ENCODE measurements around the gene SLC30A7.
"Not testable (repeated sequence)": the region's sequence is repeated elsewhere in the genome, so short reads cannot be mapped to it uniquely, and the experiment has no call there.

Gene SLC30A7

GRCh38 chr1:100895540-100896480, at the start of gene SLC30A7:
Gene SLC30A7 (plus strand): TSS chr1:100896090. CDS start chr1:100896263, 173 bp downstream.
- peak; percentile 98 for DNase-seq

- no peak for DNase-seq
Observed at GRCh38 chr1:100847361-100848082, 48.4 kb upstream of the SLC30A7 start.

GRCh38 chr1:100851726-100852125, 44.2 kb upstream of the SLC30A7 start:
- DNase-seq, result no peak

- DNase-seq, result no peak
Observed at GRCh38 chr1:100852976-100853375, 42.9 kb upstream of the SLC30A7 start.

- not testable (repeated sequence) for DNase-seq
Observed at GRCh38 chr1:100855116-100855515, 40.8 kb upstream of the SLC30A7 start.

- DNase-seq, result no peak
Observed at GRCh38 chr1:100860397-100860991, 35.4 kb upstream of the SLC30A7 start.

GRCh38 chr1:100861379-100861778, 34.5 kb upstream of the SLC30A7 start:
- DNase-seq, result no peak

DNA sequence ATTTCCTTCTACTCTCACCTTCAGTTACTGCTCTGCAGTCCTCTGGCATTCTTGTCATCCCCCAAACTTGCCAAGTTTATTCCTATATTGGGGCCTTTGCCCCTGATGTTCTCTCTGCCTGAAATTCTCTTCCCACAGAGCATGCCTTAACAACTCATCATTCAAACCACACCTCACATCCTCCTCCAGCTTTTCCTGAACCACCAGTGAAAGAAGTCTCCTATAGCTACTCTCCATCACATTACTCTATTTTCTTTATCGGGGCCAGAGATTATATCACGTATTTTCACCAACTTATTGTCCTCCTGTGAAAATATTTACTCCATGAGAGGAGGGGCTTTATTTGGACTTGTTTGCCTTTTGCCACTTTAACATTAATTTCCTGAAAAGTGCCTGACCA, 33.3 kb upstream of the SLC30A7 start:
- DNase-seq, result no peak

DNA sequence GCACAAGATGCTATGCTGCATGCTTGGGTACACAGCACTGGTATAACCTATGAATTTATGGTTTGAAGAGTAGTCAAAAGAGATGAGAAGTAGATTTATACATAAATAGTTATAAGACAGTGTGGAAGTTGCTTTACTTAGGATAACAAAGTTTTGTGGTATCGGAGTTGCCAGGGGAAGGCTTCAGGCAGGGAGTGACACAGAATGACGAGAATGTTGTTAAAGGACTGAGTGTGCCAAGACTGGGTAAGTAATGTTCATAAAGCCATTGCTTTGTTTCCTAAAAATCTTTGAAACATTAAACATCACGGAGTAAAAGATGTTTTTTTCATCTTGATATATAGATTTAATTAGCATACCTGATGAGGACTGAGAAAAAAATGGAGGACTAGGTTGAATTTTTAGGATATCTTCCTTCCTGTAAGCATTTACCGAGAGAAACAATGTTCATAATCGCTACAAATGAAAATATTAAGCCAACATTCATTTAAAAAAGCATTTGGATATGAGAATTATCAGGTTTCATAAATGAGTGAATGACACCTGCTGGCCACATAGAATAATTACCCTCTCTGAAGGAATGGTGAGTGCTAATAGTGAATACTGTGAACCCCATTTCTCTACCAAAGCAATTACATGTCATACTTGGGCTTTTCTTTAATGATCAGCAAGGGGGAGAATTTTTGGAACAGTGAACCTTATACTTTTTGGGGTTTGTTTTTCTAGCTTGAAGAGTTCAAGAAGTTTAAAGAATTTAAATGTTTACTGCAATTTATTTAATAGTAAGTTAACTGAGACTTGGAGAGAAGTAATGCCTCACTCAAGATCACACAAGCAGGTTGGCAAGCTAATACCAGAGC, 29.6 kb upstream of the SLC30A7 start:
- no peak for DNase-seq

- no peak for DNase-seq
Observed at GRCh38 chr1:100866901-100867206, 29.0 kb upstream of the SLC30A7 start.

DNA sequence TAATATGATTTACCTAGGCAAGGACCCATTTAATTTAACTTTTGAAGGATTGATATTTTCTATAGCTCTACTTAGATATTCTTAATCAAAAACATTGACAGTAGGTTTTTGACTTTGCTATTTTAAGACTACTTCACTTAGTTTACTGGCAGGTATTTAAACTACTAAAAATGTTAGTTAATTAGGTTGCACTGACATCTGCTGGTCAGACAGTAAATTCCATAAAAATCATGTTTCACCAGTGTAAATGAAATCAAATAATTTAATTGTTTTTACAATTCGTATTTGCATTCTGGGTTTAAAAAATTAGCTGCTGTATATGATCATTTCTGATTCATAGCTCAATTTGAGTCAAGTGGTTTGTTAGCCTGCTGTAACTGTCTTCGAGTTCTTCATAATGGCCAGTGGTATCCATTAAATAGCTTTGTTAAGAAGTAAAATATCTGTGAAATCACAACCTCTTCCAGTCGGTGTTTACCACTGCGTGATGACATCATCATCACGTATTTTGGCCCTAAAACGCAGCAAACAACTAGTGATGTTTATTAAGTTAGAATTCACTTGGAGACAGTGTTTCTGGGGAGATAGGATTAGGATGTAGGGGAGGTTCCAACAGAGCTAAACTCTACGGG, 27.4 kb upstream of the SLC30A7 start:
- no peak for DNase-seq

- DNase-seq, result no peak
Observed at GRCh38 chr1:100869996-100870395, 25.9 kb upstream of the SLC30A7 start.

GRCh38 chr1:100874433-100874832, 21.5 kb upstream of the SLC30A7 start:
- DNase-seq, result no peak

DNA sequence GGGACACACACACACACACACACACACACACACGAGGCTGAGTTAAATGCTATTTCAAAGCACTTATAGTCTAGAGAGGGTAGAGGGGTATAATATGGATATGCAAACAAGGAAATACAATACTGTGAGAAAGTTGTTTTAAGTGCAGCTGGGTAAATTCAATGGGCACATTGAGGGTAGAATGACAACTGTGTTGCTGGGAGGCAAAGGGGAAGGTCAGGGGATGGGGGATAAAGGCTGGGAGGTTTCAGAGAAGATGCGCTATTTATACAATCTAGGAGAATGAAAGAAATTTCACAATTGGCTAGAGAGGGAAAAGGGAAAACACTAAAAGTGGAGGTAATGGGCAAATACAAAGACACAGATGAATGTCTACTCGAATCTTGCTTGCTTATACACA, 20.7 kb upstream of the SLC30A7 start:
- no peak for DNase-seq

DNA sequence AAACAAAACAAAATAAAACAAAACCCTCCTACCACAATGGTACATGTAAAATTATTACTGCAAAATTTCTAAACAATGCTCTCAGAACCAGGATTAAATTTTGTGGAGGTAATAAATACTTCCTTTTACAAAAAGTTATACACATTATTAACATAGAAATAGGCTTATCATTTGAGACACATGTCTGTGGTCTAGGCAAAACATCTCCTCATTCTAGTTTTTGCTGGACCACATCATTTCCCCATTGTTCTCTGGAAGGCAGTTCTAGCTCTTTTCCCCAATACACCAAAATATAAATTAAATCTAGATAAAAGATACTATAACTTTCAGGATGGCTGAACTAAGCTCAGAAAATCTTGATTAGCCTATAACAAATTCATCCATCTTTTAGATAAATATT, 19.6 kb upstream of the SLC30A7 start:
- no peak for DNase-seq

- no peak for DNase-seq
Observed at GRCh38 chr1:100879422-100879821, 16.5 kb upstream of the SLC30A7 start.

GRCh38 chr1:100881687-100882086, 14.2 kb upstream of the SLC30A7 start:
- no peak for DNase-seq

- no peak for DNase-seq
Observed at GRCh38 chr1:100882698-100883097, 13.2 kb upstream of the SLC30A7 start.

- no peak for DNase-seq
Observed at GRCh38 chr1:100883963-100884362, 11.9 kb upstream of the SLC30A7 start.

DNA sequence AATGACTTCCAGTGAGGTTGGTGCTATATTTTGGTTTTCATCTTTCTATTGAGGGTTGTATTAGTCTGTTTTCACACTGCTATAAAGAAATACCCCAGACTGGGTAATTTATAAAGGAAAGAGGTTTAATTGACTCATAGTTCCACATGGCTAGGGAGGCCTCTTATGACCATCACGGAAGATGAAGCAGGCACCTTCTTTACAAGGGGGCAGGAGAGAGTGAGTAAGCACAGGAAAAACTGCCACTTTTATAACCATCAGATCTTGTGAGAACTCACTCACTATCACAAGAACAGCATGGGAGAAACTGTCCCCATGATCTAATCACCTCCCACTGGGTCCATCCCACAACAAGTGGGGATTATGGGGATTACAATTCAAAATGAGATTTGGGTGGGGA, 6.9 kb upstream of the SLC30A7 start:
- not testable (repeated sequence) for DNase-seq

GRCh38 chr1:100889869-100890482, 5.9 kb upstream of the SLC30A7 start:
- DNase-seq, result not testable (repeated sequence)

- no peak for DNase-seq
Observed at GRCh38 chr1:100891380-100891779, 4.5 kb upstream of the SLC30A7 start.

All from activated CD8-positive, alpha-beta memory T cell treated with anti-CD3 and anti-CD28 coated beads, Interleukin-2, amount 50 U/mL, for 4 hours (primary cell).